GM12878 (cell line): ENCODE results near the gene MSI2.

Source experiments
- CHD1 ChIP-seq: IDR thresholded peaks from 2 replicates; pipeline ENCODE4 v1.6.1; 2012; ENCODE audit warnings: low read depth, low read length, improper control_type of control experiment
- CTCF ChIP-seq, 3 experiments: IDR thresholded peaks in 2 of 3; conservative IDR thresholded peaks in 1 of 3; 2 replicates each; pipeline ENCODE4 v1.5.1; 2011; ENCODE audit warnings: low read depth in 3 of 3, low read length in 3 of 3, mild to moderate bottlenecking in 3 of 3, control low read depth in 2 of 3, moderate library complexity in 2 of 3, inconsistent platforms in 1 of 3, mixed read lengths in 1 of 3; ENCODE audit not compliant: control insufficient read depth in 2 of 3, insufficient read depth in 1 of 3; ENCODE audit errors: extremely low read depth in 1 of 3
- EZH2 ChIP-seq: IDR thresholded peaks from 2 replicates; pipeline ENCODE4 v1.6.1; 2012; ENCODE audit warnings: low read depth, mild to moderate bottlenecking, control low read depth, inconsistent platforms, low read length, borderline replicate concordance; ENCODE audit not compliant: control insufficient read depth
- GABPA ChIP-seq: IDR thresholded peaks from 2 replicates; pipeline ENCODE4 v1.6.1; 2014; ENCODE audit warnings: antibody characterized with exemption, low read depth, mild to moderate bottlenecking, inconsistent platforms
- LARP7 ChIP-seq: fragments of 450-650 bp; IDR thresholded peaks from 2 replicates; pipeline ENCODE4 v1.6.1; 2017; ENCODE audit warnings: mild to moderate bottlenecking
- PKNOX1 ChIP-seq: fragments of 450-650 bp; IDR thresholded peaks from 2 replicates; pipeline ENCODE4 v1.6.1; 2016; ENCODE audit warnings: mild to moderate bottlenecking
- POLR2A ChIP-seq: IDR thresholded peaks from 2 replicates; pipeline ENCODE4 v1.6.1; 2011; ENCODE audit warnings: low read depth, mild to moderate bottlenecking, low read length
- USF1 ChIP-seq: IDR thresholded peaks from 2 replicates; pipeline ENCODE4 v1.6.1; 2011; ENCODE audit warnings: borderline replicate concordance, low read depth, mild to moderate bottlenecking, moderate library complexity, mixed read lengths, low read length; ENCODE audit not compliant: insufficient read depth; ENCODE audit errors: extremely low read length
- ZNF274 ChIP-seq: IDR thresholded peaks from one replicate; pipeline ENCODE4 v1.8.0; 2011; ENCODE audit not compliant: insufficient read length, insufficient read depth

- TF ChIP-seq CTCF (IDR thresholded peaks at IDR 0.05 in 2 of 3, conservative IDR thresholded peaks at IDR 0.05 in 1 of 3; ENCODE audit: control insufficient read depth in 2 of 3, extremely low read depth in 1 of 3, insufficient read depth in 1 of 3, low read depth in 3 of 3, low read length in 3 of 3) (no peak), CHD1 (no peak), POLR2A (no peak), EZH2 (no peak), GABPA (no peak), USF1 (no peak), ZNF274 (no peak), LARP7 (no peak), PKNOX1 (no peak)
These were observed 79.0 kb downstream of the MSI2 start for GRCh38 chr17:57335195-57335792.
